Stimulated activated naive CD8-positive, alpha-beta T cell treated with anti-CD3 and anti-CD28 coated beads, Interleukin-15, amount 100 ng/mL, for 72 hours (primary cell): ENCODE data around the gene GLP1R.

Experiments used
- ATAC-seq: fragments of 150-1000 bp; cut with Tn5 transposase; 2 replicates; pipeline ENCODE4 v1.10.0; 2021; ENCODE audit warnings: mild to moderate bottlenecking, moderate library complexity
- DNase-seq, 2 donors: peaks; one replicate each; pipeline ENCODE4 v3.0.0; 2021 to 2022
- H3K27ac Mint-ChIP-seq, 2 donors: one replicate each; pipeline ENCODE4 v1.8.0; 2022; ENCODE audit warnings: mild to moderate bottlenecking in 2 of 2, mixed read lengths in 2 of 2, moderate library complexity in 2 of 2
- H3K27me3 Mint-ChIP-seq: one replicate; pipeline ENCODE4 v1.8.0; 2022; ENCODE audit warnings: mixed read lengths
- H3K4me1 Mint-ChIP-seq: one replicate; pipeline ENCODE4 v1.8.0; 2022; ENCODE audit warnings: mild to moderate bottlenecking, mixed read lengths
- H3K4me3 Mint-ChIP-seq, 2 donors: one replicate each; pipeline ENCODE4 v1.8.0; 2022; ENCODE audit warnings: mild to moderate bottlenecking in 2 of 2, mixed read lengths in 2 of 2, moderate library complexity in 1 of 2
- H3K9me3 Mint-ChIP-seq, 2 donors: one replicate each; pipeline ENCODE4 v1.8.0; 2022; ENCODE audit warnings: mixed read lengths in 2 of 2

The GLP1R gene

DNA sequence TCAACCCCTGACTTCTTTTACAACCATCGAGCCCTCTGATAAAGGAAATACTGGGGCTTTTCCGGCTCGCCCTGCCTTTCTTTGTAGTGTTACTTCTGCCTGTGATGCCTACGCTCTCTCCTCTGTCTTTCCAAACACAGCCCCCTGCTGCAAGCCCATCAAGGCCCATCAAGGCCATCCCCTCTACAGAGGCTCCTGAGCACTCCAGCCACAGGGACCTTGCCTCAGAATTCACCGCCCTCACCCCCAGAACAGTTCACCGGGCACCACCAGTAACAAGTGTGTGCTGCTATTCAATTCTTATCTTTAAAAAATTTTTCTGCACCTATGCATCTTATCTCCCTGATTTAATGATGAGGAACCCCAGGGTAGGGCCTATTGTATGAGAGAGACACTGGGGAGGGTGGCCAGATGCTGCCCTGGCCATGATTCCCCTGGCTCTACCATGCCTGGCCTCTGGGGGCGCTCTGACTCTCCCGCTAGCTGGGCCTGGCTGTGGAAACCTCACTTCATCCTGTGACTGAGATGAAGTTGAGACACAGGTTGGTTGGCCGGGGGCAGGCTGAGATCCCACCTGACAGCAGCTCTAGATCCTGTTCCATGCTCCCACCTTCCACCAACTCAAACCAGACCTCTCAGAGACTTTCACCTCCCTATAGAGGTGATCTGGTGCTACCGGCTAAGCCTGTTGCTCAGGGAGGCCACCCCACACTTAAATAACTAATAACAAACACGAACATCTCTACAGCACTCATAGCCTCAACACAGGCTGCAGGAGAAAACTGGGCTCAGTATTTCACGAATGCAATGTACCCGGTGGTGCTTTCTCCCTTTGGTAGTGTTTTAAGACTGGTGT is 19.2 kb upstream of the GLP1R start:
- DNase-seq (peak; percentile 53 to 57), ATAC-seq (peak; percentile 85)
- peaks cover 52% of the 10 kb centered on the region for H3K27me3 Mint-ChIP-seq
- no peak overlapping the region for H3K4me3 Mint-ChIP-seq
- H3K9me3 Mint-ChIP-seq: no peaks in the 10 kb centered on the region
- H3K4me1 Mint-ChIP-seq: peaks cover 5% of the 10 kb centered on the region
- H3K27ac Mint-ChIP-seq: no peak overlapping the region

DNA sequence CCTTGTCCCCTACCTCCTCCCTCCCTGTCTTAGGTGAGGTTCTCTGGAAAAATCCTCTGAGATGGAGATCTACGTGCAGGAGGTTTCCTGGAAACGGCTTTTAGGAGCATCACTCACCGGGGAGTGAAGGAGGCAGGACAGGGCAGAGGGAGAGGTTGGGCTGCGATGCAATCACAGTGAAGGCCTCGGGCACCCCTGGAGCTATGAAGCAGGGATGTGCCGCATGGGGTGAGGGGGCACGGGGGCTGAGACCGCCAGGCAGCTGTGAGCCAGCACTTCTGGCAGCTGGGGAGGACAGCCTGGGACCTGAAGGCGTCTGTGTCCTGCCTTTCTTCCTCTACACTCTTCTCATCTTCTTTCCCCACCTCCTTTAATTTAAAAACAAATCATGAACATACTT is 12.9 kb upstream of the GLP1R start:
- no peak for ATAC-seq
- H3K4me3 Mint-ChIP-seq: no peak overlapping the region
- H3K27ac Mint-ChIP-seq: no peak overlapping the region
- H3K9me3 Mint-ChIP-seq: no peaks in the 10 kb centered on the region
- peaks cover 17% of the 10 kb centered on the region for H3K4me1 Mint-ChIP-seq
- peaks cover 69% of the 10 kb centered on the region for H3K27me3 Mint-ChIP-seq
- no peak for DNase-seq

GRCh38 chr6:39037082-39037508 is 11.5 kb upstream of the GLP1R start:
- no peaks in the 10 kb centered on the region for H3K9me3 Mint-ChIP-seq
- DNase-seq (no peak), ATAC-seq (peak; percentile 49)
- H3K4me1 Mint-ChIP-seq: peaks cover 26% of the 10 kb centered on the region
- H3K4me3 Mint-ChIP-seq: peak overlapping the region in 1 of 2 donors; percentile 9
- H3K27me3 Mint-ChIP-seq: peaks cover 77% of the 10 kb centered on the region
- H3K27ac Mint-ChIP-seq: no peak overlapping the region

GRCh38 chr6:39037707-39038106 is 10.9 kb upstream of the GLP1R start:
- Mint-ChIP-seq H3K27me3 (peaks cover 80% of the 10 kb centered on the region), H3K4me1 (peaks cover 26% of the 10 kb centered on the region), H3K9me3 (no peaks in the 10 kb centered on the region), H3K27ac (no peak overlapping the region), H3K4me3 (no peak overlapping the region)
- ATAC-seq: no peak
- DNase-seq: no peak

DNA sequence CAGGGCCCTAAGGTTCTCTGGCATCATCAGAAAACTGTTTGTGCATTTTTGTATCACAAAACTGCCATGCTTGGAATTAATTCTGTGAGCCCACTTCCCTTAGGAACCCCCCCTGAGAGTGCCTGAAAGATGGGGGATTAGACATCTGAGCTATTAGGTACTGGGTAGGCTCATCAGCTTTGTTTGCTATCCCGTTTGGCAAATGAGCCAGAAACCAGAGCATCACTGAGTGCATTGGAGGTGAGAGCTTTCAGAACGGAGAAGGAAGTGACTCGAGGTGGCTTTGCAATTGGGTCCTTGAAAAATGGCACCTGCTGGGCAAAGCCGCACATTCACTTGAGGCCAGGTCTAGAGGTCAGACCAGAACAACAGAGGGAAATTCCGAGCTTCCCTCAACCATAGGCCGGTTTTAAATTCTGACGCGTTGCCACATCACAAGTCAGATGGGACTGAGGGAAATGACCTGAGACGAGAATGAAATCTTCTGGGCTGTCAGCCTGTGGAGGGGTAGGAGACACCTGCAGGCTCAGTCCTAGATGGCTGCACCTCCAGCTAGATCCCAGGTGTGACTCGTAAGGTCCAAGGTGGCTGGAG is 8.4 kb upstream of the GLP1R start:
- Mint-ChIP-seq H3K27me3 (peaks cover 89% of the 10 kb centered on the region), H3K4me1 (peaks cover 26% of the 10 kb centered on the region), H3K4me3 (no peak overlapping the region)

DNA sequence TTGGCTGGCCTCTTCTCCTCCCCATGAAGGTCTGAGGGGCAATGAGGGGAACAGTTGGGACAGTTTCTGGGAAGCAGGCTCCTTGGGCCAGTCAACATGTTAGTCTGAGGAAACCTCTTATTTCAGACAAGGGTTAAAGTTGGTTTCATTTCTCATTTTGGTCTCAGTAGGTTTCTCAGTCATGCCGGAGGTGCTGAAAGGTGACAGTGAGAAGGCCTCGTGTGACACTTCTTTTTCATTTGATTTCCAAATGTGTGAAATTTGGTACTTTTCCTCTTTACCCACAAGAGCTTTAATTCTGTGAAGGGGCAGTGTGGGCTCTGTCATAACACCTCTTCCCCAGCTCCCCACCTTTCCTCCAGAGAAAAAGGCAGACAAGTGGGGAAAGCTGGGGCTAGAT is 7.5 kb upstream of the GLP1R start:
- no peak overlapping the region for H3K4me3 Mint-ChIP-seq
- ATAC-seq: peak; percentile 60

More for the DNA sequence above, 8.4 kb upstream of the GLP1R start:
- ATAC-seq (no peak), DNase-seq (no peak)
- Mint-ChIP-seq H3K9me3 (no peaks in the 10 kb centered on the region), H3K27ac (no peak overlapping the region)

DNA sequence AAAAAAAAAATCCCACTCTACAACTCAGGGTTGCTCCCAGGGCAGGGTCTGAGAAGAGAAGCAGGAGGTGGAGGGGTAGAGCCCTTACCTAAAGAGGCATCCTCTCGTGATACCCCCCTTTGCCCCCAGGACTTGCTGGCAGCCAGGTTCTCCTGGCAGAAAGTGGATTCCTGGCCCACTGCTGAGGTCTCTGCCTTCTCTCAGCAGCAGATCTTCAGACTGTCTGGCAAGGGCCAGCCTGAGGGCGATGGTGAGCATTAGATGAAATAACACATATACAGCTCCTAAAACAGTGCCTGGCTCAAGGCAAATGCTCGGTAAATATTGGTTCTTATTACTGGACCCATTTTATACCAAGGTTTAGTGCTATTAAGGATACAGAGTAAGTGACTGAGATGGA is 4.8 kb upstream of the GLP1R start:
- no peak for ATAC-seq
- no peak for DNase-seq
- Mint-ChIP-seq H3K9me3 (no peaks in the 10 kb centered on the region), H3K27me3 (peaks cover 79% of the 10 kb centered on the region), H3K4me3 (no peak overlapping the region), H3K27ac (peak overlapping the region in 1 of 2 donors; percentile 22), H3K4me1 (peaks cover 24% of the 10 kb centered on the region)

More for the DNA sequence above, 7.5 kb upstream of the GLP1R start:
- DNase-seq: no peak
- H3K27me3 Mint-ChIP-seq: peaks cover 82% of the 10 kb centered on the region
- no peak overlapping the region for H3K27ac Mint-ChIP-seq
- H3K9me3 Mint-ChIP-seq: no peaks in the 10 kb centered on the region
- peaks cover 26% of the 10 kb centered on the region for H3K4me1 Mint-ChIP-seq

DNA sequence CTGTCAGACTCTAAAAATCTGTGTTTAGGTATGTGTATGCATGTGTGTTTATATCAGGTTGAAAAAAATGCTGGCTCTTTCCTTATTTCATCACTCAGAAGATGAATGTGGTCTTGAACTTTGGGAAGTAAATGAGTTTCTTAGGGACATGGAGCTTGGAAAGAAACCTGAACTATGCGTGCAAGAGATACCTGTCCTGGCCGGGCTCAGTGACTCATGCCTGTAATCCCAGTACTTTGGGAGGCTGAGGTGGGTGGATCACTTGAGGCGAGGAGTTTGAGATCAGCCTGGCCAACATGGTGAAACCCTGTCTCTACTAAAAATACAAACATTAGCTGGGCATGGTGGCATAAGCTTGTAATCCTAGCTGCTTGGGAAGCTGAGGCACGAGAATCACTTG is 4.4 kb upstream of the GLP1R start:
- peaks cover 28% of the 10 kb centered on the region for H3K4me1 Mint-ChIP-seq

DNA sequence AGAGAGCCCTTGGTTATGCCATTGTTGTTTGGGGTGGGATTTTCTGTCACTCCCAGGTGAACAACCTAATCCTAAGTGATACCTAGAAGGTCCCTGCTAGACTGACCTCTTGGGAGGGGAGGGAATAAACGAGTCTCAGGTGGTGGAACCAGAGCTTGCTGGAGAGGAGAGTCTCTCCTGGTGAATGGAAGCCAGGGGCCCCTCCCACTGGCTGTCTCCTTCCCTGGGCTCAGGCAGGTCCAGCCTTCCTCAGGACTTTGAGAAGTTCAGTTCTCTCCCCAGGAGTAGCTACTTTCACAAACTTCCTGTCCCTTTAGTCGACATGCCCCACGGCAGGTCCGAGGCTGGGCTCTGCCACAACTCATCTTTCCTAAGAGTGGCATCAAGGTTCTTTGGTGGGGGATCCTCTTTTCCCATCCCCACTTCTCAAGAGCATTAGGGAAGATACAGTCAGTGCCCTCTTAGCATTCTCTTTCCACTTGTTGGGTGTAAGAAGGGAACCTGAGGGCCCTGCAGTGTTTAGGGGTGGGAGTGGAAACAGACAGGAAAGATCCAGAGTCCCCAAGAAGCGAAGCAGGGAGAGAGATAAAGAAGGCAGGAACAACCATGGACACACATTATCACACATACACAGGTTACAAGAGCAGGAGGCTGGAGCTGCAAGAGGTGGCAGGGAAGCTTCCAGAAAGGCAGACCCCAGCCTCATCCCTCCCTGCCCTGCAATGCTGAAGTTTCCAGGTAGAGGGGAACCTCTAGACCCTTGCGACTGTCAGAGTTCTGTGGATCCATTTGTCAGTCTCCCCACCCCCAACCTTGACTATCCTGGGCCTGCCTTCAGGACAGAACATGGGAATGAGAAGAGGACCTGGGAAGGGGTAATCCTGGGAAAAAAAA is 900 bp upstream of the GLP1R start:
- H3K27me3 Mint-ChIP-seq: peaks cover 80% of the 10 kb centered on the region
- peak overlapping the region; percentile 24 to 62 for H3K4me3 Mint-ChIP-seq

More for the DNA sequence above, 4.4 kb upstream of the GLP1R start:
- H3K27me3 Mint-ChIP-seq: peaks cover 80% of the 10 kb centered on the region
- H3K27ac Mint-ChIP-seq: peak overlapping the region in 1 of 2 donors; percentile 22
- no peak for ATAC-seq
- no peak overlapping the region for H3K4me3 Mint-ChIP-seq
- no peaks in the 10 kb centered on the region for H3K9me3 Mint-ChIP-seq
- no peak for DNase-seq

GRCh38 chr6:39049575-39050283 is 1.1 kb downstream of the GLP1R start:
- Mint-ChIP-seq H3K4me1 (peaks cover 53% of the 10 kb centered on the region), H3K9me3 (no peaks in the 10 kb centered on the region), H3K4me3 (peak overlapping the region; percentile 86 to 88), H3K27me3 (peaks cover 81% of the 10 kb centered on the region), H3K27ac (peak overlapping the region; percentile 13 to 89)
- DNase-seq (peak in 1 of 2 donors; percentile 12), ATAC-seq (no peak)

More for the DNA sequence above, 900 bp upstream of the GLP1R start:
- no peak for ATAC-seq
- Mint-ChIP-seq H3K4me1 (peaks cover 43% of the 10 kb centered on the region), H3K27ac (no peak overlapping the region), H3K9me3 (no peaks in the 10 kb centered on the region)
- no peak for DNase-seq

DNA sequence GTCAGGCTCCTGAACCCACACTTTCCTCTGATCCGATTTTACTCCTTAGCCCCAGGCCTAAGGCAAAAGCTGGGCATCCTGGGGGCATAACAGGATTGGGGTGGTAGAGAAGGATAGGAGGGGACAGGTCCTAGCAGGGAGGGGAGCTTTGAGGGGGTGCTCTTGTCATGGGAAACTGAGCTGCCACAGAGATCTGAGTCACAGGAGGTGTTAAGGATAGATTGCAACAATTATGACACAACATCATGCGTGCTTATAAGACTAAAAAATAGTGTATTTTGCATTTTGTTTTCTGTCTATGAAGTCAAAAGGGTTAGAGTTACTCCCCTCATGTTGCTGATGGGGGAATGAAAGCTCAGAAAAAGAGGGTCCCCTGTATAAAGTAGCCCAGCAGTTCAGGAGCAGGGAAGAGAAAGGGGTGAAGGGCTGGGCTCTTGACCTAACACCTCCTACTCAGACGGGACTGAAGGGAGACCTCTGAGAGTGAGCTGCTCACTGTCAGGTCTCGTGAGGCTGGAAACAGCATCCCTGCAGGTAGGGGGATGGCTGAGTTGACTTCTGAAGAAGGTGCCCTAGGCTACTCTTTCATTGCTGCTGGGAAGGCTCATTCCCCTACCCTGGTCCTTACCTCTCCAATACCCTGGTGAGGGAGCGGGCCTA is 2.0 kb downstream of the GLP1R start:
- ATAC-seq: peak; percentile 87
- Mint-ChIP-seq H3K9me3 (no peaks in the 10 kb centered on the region), H3K4me1 (peaks cover 53% of the 10 kb centered on the region), H3K27me3 (peaks cover 75% of the 10 kb centered on the region), H3K4me3 (peak overlapping the region; percentile 67 to 88), H3K27ac (peak overlapping the region in 1 of 2 donors; percentile 96)
- DNase-seq: peak; percentile 30 to 51

- Mint-ChIP-seq H3K4me1 (peaks cover 53% of the 10 kb centered on the region), H3K4me3 (peak overlapping the region; percentile 67 to 88), H3K27ac (peak overlapping the region in 1 of 2 donors; percentile 44), H3K27me3 (peaks cover 70% of the 10 kb centered on the region), H3K9me3 (no peaks in the 10 kb centered on the region)
- ATAC-seq: no peak
- DNase-seq: no peak
Observed at GRCh38 chr6:39051399-39052122, 3.0 kb downstream of the GLP1R start.

- Mint-ChIP-seq H3K27ac (peak overlapping the region in 1 of 2 donors; percentile 20), H3K4me3 (no peak overlapping the region), H3K9me3 (no peaks in the 10 kb centered on the region), H3K4me1 (peaks cover 46% of the 10 kb centered on the region), H3K27me3 (peaks cover 55% of the 10 kb centered on the region)
- ATAC-seq (no peak), DNase-seq (no peak)
Observed at GRCh38 chr6:39053016-39053624, 4.5 kb downstream of the GLP1R start.
